ENCODE measurements around the gene SCOC.

The SCOC gene

GRCh38 chr4:140373328-140374129, at the start of gene SCOC:
TSS of gene SCOC (plus strand) at chr4:140373646. CDS start at chr4:140379171, 5,525 bp downstream.
- peak; percentile 77 to 100 (median 99) for DNase-seq

GRCh38 chr4:140326395-140326993, 47.0 kb upstream of the SCOC start:
- peak in 22 of 56 donors; percentile 1 to 46 (median 14) for DNase-seq

DNA sequence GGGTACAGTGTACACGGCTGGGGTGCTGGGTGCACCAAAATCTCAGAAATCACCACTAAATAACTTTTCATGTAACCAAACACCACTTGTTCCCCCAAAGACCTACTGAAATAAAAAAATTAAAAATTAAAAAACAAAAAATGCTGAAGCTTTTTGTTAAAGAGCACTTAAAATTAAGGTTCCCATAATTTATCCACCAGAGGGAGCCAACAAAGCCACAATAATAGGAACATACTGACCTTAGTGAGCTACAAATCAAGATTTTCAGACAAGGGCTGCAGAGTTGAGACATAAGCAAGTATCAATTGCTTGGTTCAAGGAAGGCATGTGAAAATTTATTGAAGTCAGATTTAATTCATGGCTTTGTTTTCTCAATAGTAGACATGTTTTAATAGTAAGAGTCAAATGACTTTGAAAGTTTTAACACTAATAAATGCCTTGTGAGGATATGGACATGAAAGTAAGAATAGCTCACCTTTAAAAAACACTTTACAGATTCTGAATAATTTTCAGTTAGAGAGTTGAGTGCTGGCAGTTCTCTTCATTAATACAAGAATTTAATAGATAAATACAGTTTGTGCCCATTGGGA, 43.0 kb upstream of the SCOC start:
- no peak for DNase-seq

DNA sequence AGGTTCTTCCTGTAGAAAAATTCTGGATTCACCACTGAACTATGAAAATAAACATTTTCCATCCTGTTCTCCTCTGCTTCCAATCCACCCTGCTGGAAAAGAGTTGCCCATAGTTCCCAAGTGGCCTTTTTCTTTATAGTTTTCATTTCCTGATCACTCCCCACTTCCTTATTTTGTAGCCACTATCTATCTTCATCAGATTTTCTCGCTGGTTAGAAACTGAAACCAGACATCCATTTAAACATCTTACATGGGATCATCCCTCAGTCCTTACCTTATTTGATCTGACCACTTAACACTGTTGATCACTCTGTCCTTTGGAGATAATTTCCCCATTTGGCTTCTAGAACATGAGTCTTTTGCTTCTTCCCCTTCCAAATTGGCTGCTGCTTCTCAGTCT, 42.2 kb upstream of the SCOC start:
- DNase-seq = no peak

DNA sequence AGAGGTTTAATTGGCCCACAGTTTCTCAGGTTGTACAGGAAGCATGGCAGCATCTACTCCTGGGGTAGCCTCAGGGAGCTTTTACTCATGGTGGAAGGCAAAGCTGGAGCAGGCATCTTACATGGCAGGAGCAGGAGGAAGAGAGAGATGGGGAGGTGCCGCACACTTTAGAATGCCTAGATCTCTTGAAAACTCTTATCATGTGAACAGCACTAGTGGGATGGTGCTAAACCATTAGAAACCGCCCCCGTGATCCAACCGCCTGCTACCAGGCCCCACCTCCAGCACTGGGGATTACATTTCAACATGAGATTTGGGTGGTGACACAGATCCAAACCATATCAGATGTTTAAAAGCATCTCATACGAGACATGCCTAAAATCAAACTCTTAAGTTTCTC, 41.6 kb upstream of the SCOC start:
- DNase-seq = no peak

GRCh38 chr4:140332734-140333133, 40.7 kb upstream of the SCOC start:
- DNase-seq = no peak

DNA sequence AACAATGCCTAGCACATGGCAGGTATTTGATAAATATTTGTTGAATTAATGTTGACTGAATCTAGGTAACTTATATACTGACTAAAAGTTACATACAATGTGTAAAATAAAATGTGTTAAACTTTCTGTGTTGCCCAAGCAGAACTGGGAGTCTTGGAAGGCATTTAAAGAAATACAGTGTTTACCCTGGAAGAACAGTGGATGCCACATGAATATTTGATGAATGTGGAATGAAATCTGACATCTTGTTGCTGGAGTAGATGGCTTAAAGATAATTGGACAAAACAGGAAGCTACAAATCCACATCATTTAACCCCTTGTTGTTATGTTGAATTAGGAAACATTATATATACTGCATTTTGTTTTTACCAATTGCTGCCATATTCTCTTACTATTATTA, 39.9 kb upstream of the SCOC start:
- no peak for DNase-seq

DNA sequence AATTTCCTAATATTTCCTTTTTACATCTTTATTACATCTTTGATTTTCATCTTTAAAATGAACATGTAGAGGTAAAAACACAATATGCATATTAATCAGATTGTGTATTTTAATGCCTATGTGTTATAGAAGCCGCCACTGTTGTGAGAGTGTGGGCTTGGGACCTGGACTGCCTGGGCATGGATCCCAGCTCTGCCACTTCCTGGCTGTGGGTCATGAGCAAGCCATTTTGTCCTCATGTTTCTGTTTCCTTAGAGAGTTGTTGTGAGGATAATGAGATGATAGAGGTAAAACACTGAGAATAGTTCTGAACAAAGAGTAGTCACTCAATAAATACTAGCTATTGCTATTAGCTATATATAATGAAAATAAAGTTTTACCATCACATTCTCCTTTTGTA, 38.4 kb upstream of the SCOC start:
- DNase-seq = peak in 1 of 56 donors; percentile 2

DNA sequence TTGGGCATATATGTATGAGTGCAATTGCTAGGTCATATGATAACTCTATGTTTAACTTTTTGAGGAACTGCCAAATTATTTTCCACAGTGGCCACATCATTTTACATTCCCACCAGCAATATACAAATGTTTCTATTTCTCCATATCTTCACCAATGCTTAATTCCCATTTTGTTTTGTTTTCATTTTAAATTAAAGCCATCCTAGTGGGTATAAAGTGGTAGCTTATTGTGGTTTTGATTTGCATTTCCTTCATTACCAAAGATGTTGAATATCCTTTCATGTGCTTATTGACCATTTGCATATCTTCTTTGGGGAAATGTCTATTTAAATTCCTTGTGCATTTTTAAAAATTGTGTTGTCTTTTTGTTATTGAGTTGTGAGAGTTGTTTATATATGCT, 36.7 kb upstream of the SCOC start:
- no peak for DNase-seq

DNA sequence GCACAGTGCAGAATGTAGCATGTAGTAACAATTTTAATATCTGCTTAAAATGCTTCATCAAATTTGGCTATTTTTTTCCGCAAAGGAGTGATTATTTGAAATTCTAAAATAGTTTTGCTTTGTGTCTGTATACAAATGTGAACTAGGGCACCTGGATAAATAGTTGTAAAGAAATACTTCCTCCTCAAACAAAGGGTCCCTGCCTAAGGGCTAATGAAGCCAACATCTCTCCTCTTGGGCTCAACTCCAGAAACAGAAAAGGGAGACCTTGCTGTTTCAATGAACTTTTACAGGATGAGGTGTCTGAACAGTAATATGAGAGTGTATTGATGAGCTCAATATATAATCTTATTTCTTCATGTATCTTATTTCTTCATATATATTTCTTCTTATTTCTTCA, 30.8 kb upstream of the SCOC start:
- DNase-seq = no peak

DNA sequence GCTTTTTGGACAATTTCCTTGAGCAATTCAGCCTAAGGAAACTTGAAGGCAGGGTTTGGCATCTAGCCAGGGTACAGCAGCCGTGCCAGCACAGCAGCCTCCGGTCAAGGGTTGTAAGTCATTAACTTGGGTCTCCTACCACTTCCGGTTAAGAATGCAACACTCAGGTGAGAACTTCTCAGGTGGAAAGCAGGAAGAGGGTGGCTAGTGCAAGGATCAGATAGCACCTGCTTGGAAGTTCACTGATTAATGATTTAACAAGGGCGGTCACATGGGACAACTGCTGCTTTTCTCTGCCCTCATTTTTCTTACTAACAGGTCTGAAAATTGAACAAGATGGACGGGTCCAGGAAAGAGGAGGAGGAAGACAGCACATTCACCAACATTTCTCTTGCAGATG, 30.1 kb upstream of the SCOC start:
- no peak for DNase-seq

DNA sequence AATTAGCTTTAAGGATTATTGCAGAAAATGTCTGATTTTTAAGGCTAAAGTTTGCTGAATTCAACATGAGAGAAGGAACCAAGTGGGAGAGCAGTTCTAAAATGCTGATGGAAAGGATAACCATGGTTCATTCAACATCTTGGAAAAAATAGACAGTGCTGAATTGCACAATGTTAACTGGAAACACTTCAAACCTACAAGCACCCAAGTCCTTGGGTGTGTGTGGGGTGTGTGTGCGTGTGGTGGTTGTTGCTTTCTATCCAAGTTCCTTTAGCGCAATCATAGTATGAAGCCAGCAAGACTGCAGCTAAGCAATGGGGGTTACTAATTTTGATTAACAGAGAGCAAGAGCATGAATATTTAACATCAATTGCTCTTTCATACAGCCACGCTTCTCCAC, 29.3 kb upstream of the SCOC start:
- peak in 3 of 56 donors; percentile 13 to 26 (median 22) for DNase-seq

DNA sequence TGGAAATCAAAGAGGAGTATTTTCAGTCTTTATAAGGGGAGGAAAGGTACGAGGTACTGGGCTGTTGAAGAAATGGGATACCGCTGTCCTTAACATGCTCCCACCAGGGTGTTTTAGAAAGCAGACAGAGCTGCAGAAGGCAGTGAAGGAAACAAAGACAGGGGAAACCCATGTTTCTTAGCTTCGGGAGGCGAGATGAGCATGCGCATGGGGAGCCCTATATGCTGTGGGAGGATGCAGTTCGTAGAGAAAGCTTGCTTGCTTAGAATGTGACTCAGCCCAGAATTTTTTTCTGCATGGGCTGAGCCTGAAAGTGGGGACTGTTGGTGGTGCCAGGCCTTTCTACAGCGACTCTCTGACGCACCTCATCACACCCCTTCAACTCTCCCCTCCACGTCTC, 28.8 kb upstream of the SCOC start:
- DNase-seq = peak in 37 of 56 donors; percentile 3 to 78 (median 39)

DNA sequence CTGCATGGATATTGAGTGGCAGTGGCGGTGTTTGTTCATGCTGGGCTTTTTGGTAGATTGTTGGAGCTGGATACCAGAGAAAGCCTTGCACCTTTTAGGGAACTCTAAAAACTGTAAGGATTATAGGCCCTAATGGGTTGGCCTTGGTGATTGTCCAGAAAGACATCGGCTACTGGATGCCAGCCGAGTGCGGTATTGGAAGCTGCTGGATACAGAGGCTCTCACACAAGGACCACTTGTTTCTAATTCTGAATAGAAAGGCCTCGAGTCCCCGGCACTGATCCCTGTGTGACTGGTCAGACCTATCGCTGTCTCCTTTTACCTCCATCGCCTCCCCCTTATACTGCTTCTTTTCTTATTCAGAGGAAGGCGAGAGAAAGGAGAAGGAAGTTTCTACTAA, 27.3 kb upstream of the SCOC start:
- DNase-seq = peak in 32 of 56 donors; percentile 3 to 49 (median 19)

- DNase-seq = no peak
These were observed 23.6 kb upstream of the SCOC start for GRCh38 chr4:140349816-140350215.

- peak in 44 of 56 donors; percentile 7 to 58 (median 24) for DNase-seq
These were observed 22.1 kb upstream of the SCOC start for GRCh38 chr4:140351093-140352075.

DNA sequence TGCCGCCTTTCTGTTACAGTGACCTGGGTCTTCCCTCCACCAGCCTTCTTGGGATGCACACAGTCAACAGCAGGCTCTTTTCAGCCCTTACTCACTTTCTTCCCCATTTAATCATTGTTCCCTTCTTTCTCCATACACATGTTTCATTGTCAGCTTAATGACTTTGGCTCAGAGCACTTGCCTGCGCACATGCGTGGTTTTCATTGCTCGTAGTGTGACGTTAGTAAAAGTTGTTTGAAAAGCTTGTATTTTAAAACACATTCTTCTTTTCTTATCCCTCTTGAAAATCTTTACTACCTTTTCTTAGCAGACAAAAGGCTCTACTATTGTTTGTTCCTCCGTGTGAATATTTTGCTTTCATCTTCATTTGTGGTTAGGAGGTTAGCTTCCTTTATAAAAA, 19.7 kb upstream of the SCOC start:
- DNase-seq = no peak

GRCh38 chr4:140355288-140355687, 18.2 kb upstream of the SCOC start:
- no peak for DNase-seq

GRCh38 chr4:140357868-140358267, 15.6 kb upstream of the SCOC start:
- DNase-seq = no peak

GRCh38 chr4:140358281-140358680, 15.2 kb upstream of the SCOC start:
- no peak for DNase-seq

All from nucleus accumbens (tissue), 56 donors.